ENCODE results near the gene TMBIM6.
A peak's percentile ranks its signal among the peaks of the same experiment; 100 is the strongest.
"Not testable (repeated sequence)": the region's sequence is repeated elsewhere in the genome, so short reads cannot be mapped to it uniquely, and the experiment has no call there.

Gene TMBIM6

DNA sequence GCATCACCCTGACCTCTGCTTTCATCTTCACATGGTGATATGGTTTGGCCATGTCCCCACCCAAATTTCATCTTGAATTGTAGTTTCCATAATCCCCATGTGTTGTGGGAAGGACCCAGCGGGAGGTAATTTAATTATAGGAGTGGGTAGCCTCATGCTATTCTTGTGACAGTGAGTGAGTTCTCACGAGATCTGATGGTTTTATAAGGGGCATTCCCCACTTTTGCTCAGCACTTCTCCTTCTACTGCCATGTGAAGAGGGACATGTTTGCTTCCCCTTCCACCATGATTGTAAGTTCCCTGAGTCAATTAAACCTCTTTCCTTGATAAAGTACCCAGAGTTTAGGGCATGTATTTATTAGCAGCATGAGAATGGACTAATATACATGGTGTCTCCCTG lies 38.2 kb downstream of the TMBIM6 start:
- Mint-ChIP-seq H3K4me1 (peaks cover 28% of the 10 kb centered on the region), H3K27me3 (peaks cover 41% of the 10 kb centered on the region), H3K27ac (no peak overlapping the region), H3K9me3 (peaks cover 7% of the 10 kb centered on the region), H3K36me3 (no peaks in the 10 kb centered on the region), H3K4me3 (no peak overlapping the region)
- ATAC-seq = no peak

GRCh38 chr12:49780914-49781313 lies 39.6 kb downstream of the TMBIM6 start:
- Mint-ChIP-seq H3K4me1 (peaks cover 28% of the 10 kb centered on the region), H3K27me3 (peaks cover 41% of the 10 kb centered on the region)
- not testable (repeated sequence) for H3K4me3 Mint-ChIP-seq, H3K36me3 Mint-ChIP-seq, H3K9me3 Mint-ChIP-seq, ATAC-seq, H3K27ac Mint-ChIP-seq

DNA sequence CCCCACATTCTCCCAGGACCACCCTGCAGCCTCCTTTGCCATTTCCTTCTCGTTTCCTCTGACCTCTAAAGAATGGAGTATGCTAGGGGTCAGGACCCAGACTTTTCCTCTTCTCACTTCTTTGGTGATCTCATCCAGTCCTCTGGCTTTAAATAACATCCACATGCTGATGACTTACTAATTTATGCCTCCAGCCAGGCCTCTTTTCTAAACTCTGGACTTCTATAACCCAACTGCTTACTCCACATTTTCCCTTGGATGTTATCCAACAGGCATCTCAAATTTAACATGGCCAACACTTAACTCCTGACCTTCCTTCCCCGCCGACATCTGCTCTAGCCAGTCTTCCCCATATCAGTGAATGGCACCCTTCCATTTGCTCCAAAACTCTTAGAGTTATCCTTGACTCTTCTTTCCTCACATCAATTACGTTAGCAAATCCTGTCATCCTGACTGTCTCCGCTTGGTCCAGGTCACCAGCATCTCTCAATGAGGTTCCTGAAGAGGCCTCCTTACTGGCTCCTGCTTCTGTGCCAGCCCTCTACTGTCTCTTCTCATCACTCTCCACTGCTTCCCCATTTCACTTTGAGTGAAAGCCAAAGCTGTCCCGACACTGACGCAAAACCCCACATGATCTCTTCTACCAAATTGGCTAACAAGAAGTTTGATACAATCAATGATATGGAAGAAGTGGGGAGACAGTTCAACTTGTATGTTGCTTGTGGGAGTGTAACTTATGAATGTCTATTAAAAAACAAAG lies 42.7 kb downstream of the TMBIM6 start:
- Mint-ChIP-seq H3K27me3 (peaks cover 55% of the 10 kb centered on the region), H3K4me3 (no peak overlapping the region), H3K36me3 (peaks cover 6% of the 10 kb centered on the region), H3K27ac (no peak overlapping the region), H3K9me3 (peaks cover 7% of the 10 kb centered on the region), H3K4me1 (peaks cover 6% of the 10 kb centered on the region)
- peak; percentile 73 for ATAC-seq

- Mint-ChIP-seq H3K9me3 (peaks cover 7% of the 10 kb centered on the region), H3K27me3 (peaks cover 47% of the 10 kb centered on the region)
Measured at GRCh38 chr12:49784756-49785409, 43.5 kb downstream of the TMBIM6 start.

DNA sequence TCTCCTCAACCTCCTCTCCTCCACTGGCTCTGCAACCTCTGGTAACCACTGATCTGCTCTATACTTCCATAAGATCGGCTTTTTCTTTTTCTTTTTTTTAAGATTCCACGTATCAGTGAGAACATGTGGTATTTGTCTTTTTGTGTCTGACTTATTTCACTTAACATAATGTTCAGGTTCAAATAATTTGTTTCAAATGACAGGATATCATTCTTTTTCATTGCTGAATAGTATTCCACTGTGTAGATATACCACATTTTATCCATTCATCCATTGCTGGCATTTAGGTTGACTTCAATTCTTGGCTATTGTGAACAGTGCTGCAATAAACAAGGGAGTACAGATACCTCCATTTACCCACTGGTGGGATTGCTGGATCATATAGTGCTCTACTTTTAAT lies 46.3 kb downstream of the TMBIM6 start:
- no peak for ATAC-seq
- Mint-ChIP-seq H3K36me3 (peaks cover 20% of the 10 kb centered on the region), H3K27me3 (peaks cover 31% of the 10 kb centered on the region), H3K9me3 (no peaks in the 10 kb centered on the region), H3K27ac (no peak overlapping the region), H3K4me1 (peaks cover 6% of the 10 kb centered on the region), H3K4me3 (no peak overlapping the region)

More at GRCh38 chr12:49784756-49785409, 43.5 kb downstream of the TMBIM6 start:
- Mint-ChIP-seq H3K4me1 (peaks cover 6% of the 10 kb centered on the region), H3K4me3 (no peak overlapping the region), H3K36me3 (peaks cover 6% of the 10 kb centered on the region), H3K27ac (no peak overlapping the region)
- no peak for ATAC-seq

GRCh38 chr12:49789992-49790391 lies 48.6 kb downstream of the TMBIM6 start:
- peaks cover 20% of the 10 kb centered on the region for H3K36me3 Mint-ChIP-seq
- ATAC-seq = no peak
- peaks cover 18% of the 10 kb centered on the region for H3K27me3 Mint-ChIP-seq
- H3K27ac Mint-ChIP-seq = no peak overlapping the region
- no peaks in the 10 kb centered on the region for H3K4me1 Mint-ChIP-seq
- H3K9me3 Mint-ChIP-seq = no peaks in the 10 kb centered on the region
- no peak overlapping the region for H3K4me3 Mint-ChIP-seq

- peaks cover 20% of the 10 kb centered on the region for H3K36me3 Mint-ChIP-seq
- H3K27me3 Mint-ChIP-seq = peaks cover 18% of the 10 kb centered on the region
- H3K9me3 Mint-ChIP-seq = no peaks in the 10 kb centered on the region
- no peaks in the 10 kb centered on the region for H3K4me1 Mint-ChIP-seq
- no peak overlapping the region for H3K4me3 Mint-ChIP-seq
- no peak overlapping the region for H3K27ac Mint-ChIP-seq
- no peak for ATAC-seq
Measured at GRCh38 chr12:49790741-49791555, 49.6 kb downstream of the TMBIM6 start.

- H3K27ac Mint-ChIP-seq = no peak overlapping the region
- peaks cover 20% of the 10 kb centered on the region for H3K36me3 Mint-ChIP-seq
- no peak for ATAC-seq
- no peak overlapping the region for H3K4me3 Mint-ChIP-seq
- H3K9me3 Mint-ChIP-seq = no peaks in the 10 kb centered on the region
- peaks cover 13% of the 10 kb centered on the region for H3K27me3 Mint-ChIP-seq
- no peaks in the 10 kb centered on the region for H3K4me1 Mint-ChIP-seq
Measured at GRCh38 chr12:49791700-49792099, 50.3 kb downstream of the TMBIM6 start.

GRCh38 chr12:49792181-49792970 lies 51.0 kb downstream of the TMBIM6 start:
- Mint-ChIP-seq H3K4me3 (no peak overlapping the region), H3K27me3 (peaks cover 6% of the 10 kb centered on the region)
- ATAC-seq = no peak

GRCh38 chr12:49792976-49793580 lies 51.7 kb downstream of the TMBIM6 start:
- no peaks in the 10 kb centered on the region for H3K4me1 Mint-ChIP-seq
- no peak overlapping the region for H3K4me3 Mint-ChIP-seq
- H3K27ac Mint-ChIP-seq = no peak overlapping the region
- H3K27me3 Mint-ChIP-seq = no peaks in the 10 kb centered on the region
- peaks cover 14% of the 10 kb centered on the region for H3K36me3 Mint-ChIP-seq
- no peaks in the 10 kb centered on the region for H3K9me3 Mint-ChIP-seq
- no peak for ATAC-seq

More at GRCh38 chr12:49792181-49792970, 51.0 kb downstream of the TMBIM6 start:
- Mint-ChIP-seq H3K4me1 (no peaks in the 10 kb centered on the region), H3K27ac (no peak overlapping the region), H3K36me3 (peaks cover 19% of the 10 kb centered on the region), H3K9me3 (no peaks in the 10 kb centered on the region)

GRCh38 chr12:49793620-49794019 lies 52.3 kb downstream of the TMBIM6 start:
- H3K9me3 Mint-ChIP-seq = no peaks in the 10 kb centered on the region
- peaks cover 14% of the 10 kb centered on the region for H3K36me3 Mint-ChIP-seq
- H3K27ac Mint-ChIP-seq = no peak overlapping the region
- no peaks in the 10 kb centered on the region for H3K4me1 Mint-ChIP-seq
- no peak for ATAC-seq
- no peak overlapping the region for H3K4me3 Mint-ChIP-seq
- no peaks in the 10 kb centered on the region for H3K27me3 Mint-ChIP-seq

- no peak for ATAC-seq
- Mint-ChIP-seq H3K4me1 (no peaks in the 10 kb centered on the region), H3K9me3 (no peaks in the 10 kb centered on the region), H3K4me3 (no peak overlapping the region), H3K27ac (no peak overlapping the region), H3K27me3 (no peaks in the 10 kb centered on the region), H3K36me3 (peaks cover 14% of the 10 kb centered on the region)
Measured at GRCh38 chr12:49794021-49794420, 52.7 kb downstream of the TMBIM6 start.

- ATAC-seq = no peak
- Mint-ChIP-seq H3K9me3 (no peaks in the 10 kb centered on the region), H3K27me3 (no peaks in the 10 kb centered on the region), H3K4me1 (no peaks in the 10 kb centered on the region), H3K27ac (no peak overlapping the region), H3K36me3 (peaks cover 20% of the 10 kb centered on the region), H3K4me3 (no peak overlapping the region)
Measured at GRCh38 chr12:49794811-49795653, 53.7 kb downstream of the TMBIM6 start.

DNA sequence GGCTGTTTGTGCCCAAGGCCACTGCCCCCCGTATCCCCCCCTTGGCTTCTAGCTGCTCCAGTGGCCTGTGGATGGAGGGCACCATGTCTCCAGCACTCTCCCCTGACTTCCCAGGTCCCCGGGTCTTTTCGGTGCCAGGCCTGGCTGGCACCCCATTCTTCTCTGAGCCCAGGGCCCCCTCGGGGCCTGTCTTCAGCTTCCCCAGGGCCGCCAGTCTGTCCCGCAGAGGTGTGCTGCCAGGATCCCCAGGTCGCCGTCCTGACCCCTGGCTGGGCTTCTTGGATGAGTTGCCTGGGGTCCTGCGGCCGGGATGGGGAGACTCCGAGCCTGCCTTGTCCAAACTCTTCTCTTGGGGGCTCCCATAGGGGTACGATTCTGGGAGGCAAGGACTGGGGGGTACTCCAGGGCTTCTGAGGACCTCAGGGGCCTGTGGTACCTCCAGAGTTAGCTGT lies 54.3 kb downstream of the TMBIM6 start:
- peaks cover 20% of the 10 kb centered on the region for H3K36me3 Mint-ChIP-seq
- no peaks in the 10 kb centered on the region for H3K9me3 Mint-ChIP-seq
- no peak overlapping the region for H3K4me3 Mint-ChIP-seq
- no peak overlapping the region for H3K27ac Mint-ChIP-seq
- no peaks in the 10 kb centered on the region for H3K4me1 Mint-ChIP-seq
- ATAC-seq = no peak
- no peaks in the 10 kb centered on the region for H3K27me3 Mint-ChIP-seq
